Muscle layer of colon (tissue), 2 donors: Measurements from ENCODE around the gene MRPS27.
A peak's percentile ranks its signal among the peaks of the same experiment; 100 is the strongest.

ENCODE experiments used
- H3K27ac ChIP-seq: one replicate; pipeline ENCODE4 v1.7.0; 2013; ENCODE audit warnings: low read depth, mild to moderate bottlenecking, low read length, moderate library complexity
- H3K27me3 ChIP-seq, 2 donors: one replicate each; pipeline ENCODE4 v1.7.0; 2013; ENCODE audit warnings: low read length in 2 of 2, mild to moderate bottlenecking in 2 of 2; ENCODE audit not compliant: insufficient read depth in 2 of 2, control insufficient read depth in 1 of 2
- H3K36me3 ChIP-seq: one replicate; pipeline ENCODE4 v1.7.0; 2013; ENCODE audit warnings: mild to moderate bottlenecking, low read length; ENCODE audit not compliant: insufficient read depth
- H3K4me1 ChIP-seq: one replicate; pipeline ENCODE4 v1.7.0; 2013; ENCODE audit warnings: mild to moderate bottlenecking, low read length; ENCODE audit not compliant: insufficient read depth
- H3K4me3 ChIP-seq, 2 donors: one replicate each; pipeline ENCODE4 v1.7.0; 2013; ENCODE audit warnings: low read length in 2 of 2, low read depth in 1 of 2, mild to moderate bottlenecking in 1 of 2, moderate library complexity in 1 of 2
- H3K9ac ChIP-seq: one replicate; pipeline ENCODE4 v1.7.0; 2013; ENCODE audit warnings: low read length
- H3K9me3 ChIP-seq: one replicate; pipeline ENCODE4 v1.7.0; 2013; ENCODE audit warnings: mild to moderate bottlenecking, low read length
- donor health status: abdominal sarcoma.
- donor health status: Adenocarcinoma of cecum.

The MRPS27 gene

GRCh38 chr5:72319976-72320752 is at the start of gene MRPS27, which contains the start of gene PTCD2:
TSS of gene MRPS27 (minus strand) at chr5:72320240. CDS start at chr5:72320221, 19 bp downstream.
TSS of gene PTCD2 (plus strand) at chr5:72320373. CDS start at chr5:72320383, 10 bp downstream.
- peaks cover 13% of the 10 kb centered on the region for H3K4me1 ChIP-seq
- H3K27me3 ChIP-seq, result no peaks in the 10 kb centered on the region
- no peaks in the 10 kb centered on the region for H3K36me3 ChIP-seq
- H3K27ac ChIP-seq, result peak within 1 kb of the TSS; percentile 81
- peak within 1 kb of the TSS; percentile 96 for H3K9ac ChIP-seq
- no peaks in the 10 kb centered on the region for H3K9me3 ChIP-seq
- H3K4me3 ChIP-seq, result peak within 1 kb of the TSS; percentile 63 to 100

- no peaks in the 10 kb centered on the region for H3K36me3 ChIP-seq
- H3K4me1 ChIP-seq, result peaks cover 7% of the 10 kb centered on the region
- H3K27me3 ChIP-seq, result no peaks in the 10 kb centered on the region
- no peak overlapping the region for H3K9ac ChIP-seq
- no peak overlapping the region for H3K4me3 ChIP-seq
- H3K9me3 ChIP-seq, result no peaks in the 10 kb centered on the region
- no peak overlapping the region for H3K27ac ChIP-seq
These were observed 49.7 kb upstream of the MRPS27 start for GRCh38 chr5:72369711-72370110.

- no peaks in the 10 kb centered on the region for H3K36me3 ChIP-seq
- H3K27me3 ChIP-seq, result no peaks in the 10 kb centered on the region
- no peaks in the 10 kb centered on the region for H3K9me3 ChIP-seq
- no peak overlapping the region for H3K4me3 ChIP-seq
- no peak overlapping the region for H3K9ac ChIP-seq
- H3K4me1 ChIP-seq, result peaks cover 7% of the 10 kb centered on the region
- no peak overlapping the region for H3K27ac ChIP-seq
These were observed 49.3 kb upstream of the MRPS27 start for GRCh38 chr5:72369301-72369700.

GRCh38 chr5:72368271-72368670 is 48.2 kb upstream of the MRPS27 start:
- H3K27me3 ChIP-seq, result no peaks in the 10 kb centered on the region
- H3K36me3 ChIP-seq, result no peaks in the 10 kb centered on the region
- H3K27ac ChIP-seq, result no peak overlapping the region
- H3K4me1 ChIP-seq, result peaks cover 7% of the 10 kb centered on the region
- no peak overlapping the region for H3K4me3 ChIP-seq
- no peak overlapping the region for H3K9ac ChIP-seq
- H3K9me3 ChIP-seq, result no peaks in the 10 kb centered on the region

GRCh38 chr5:72366324-72366976 is 46.4 kb upstream of the MRPS27 start:
- H3K4me3 ChIP-seq, result no peak overlapping the region
- H3K27ac ChIP-seq, result no peak overlapping the region
- H3K27me3 ChIP-seq, result no peaks in the 10 kb centered on the region
- peaks cover 7% of the 10 kb centered on the region for H3K36me3 ChIP-seq
- H3K4me1 ChIP-seq, result peaks cover 7% of the 10 kb centered on the region
- no peaks in the 10 kb centered on the region for H3K9me3 ChIP-seq
- no peak overlapping the region for H3K9ac ChIP-seq

- peaks cover 13% of the 10 kb centered on the region for H3K36me3 ChIP-seq
- H3K9ac ChIP-seq, result no peak overlapping the region
- no peak overlapping the region for H3K27ac ChIP-seq
- no peaks in the 10 kb centered on the region for H3K9me3 ChIP-seq
- H3K4me3 ChIP-seq, result no peak overlapping the region
- H3K4me1 ChIP-seq, result peaks cover 7% of the 10 kb centered on the region
- H3K27me3 ChIP-seq, result no peaks in the 10 kb centered on the region
These were observed 44.9 kb upstream of the MRPS27 start for GRCh38 chr5:72364951-72365350.

- no peaks in the 10 kb centered on the region for H3K27me3 ChIP-seq
- H3K4me1 ChIP-seq, result peaks cover 7% of the 10 kb centered on the region
- H3K9me3 ChIP-seq, result no peaks in the 10 kb centered on the region
- no peak overlapping the region for H3K4me3 ChIP-seq
- peaks cover 20% of the 10 kb centered on the region for H3K36me3 ChIP-seq
- H3K27ac ChIP-seq, result no peak overlapping the region
- H3K9ac ChIP-seq, result no peak overlapping the region
These were observed 44.1 kb upstream of the MRPS27 start for GRCh38 chr5:72364171-72364570.

- Histone ChIP-seq H3K36me3 (peaks cover 23% of the 10 kb centered on the region), H3K4me3 (no peak overlapping the region), H3K4me1 (peaks cover 7% of the 10 kb centered on the region), H3K27me3 (no peaks in the 10 kb centered on the region), H3K9ac (no peak overlapping the region), H3K9me3 (no peaks in the 10 kb centered on the region), H3K27ac (no peak overlapping the region)
These were observed 43.2 kb upstream of the MRPS27 start for GRCh38 chr5:72363166-72363802.

GRCh38 chr5:72359886-72360285 is 39.8 kb upstream of the MRPS27 start:
- Histone ChIP-seq H3K4me3 (no peak overlapping the region), H3K9me3 (no peaks in the 10 kb centered on the region), H3K36me3 (peaks cover 23% of the 10 kb centered on the region)

GRCh38 chr5:72358925-72359324 is 38.9 kb upstream of the MRPS27 start:
- no peak overlapping the region for H3K4me3 ChIP-seq
- H3K27me3 ChIP-seq, result no peaks in the 10 kb centered on the region
- H3K36me3 ChIP-seq, result peaks cover 23% of the 10 kb centered on the region
- H3K9ac ChIP-seq, result no peak overlapping the region
- no peak overlapping the region for H3K27ac ChIP-seq
- no peaks in the 10 kb centered on the region for H3K9me3 ChIP-seq
- H3K4me1 ChIP-seq, result no peaks in the 10 kb centered on the region

More at GRCh38 chr5:72359886-72360285, 39.8 kb upstream of the MRPS27 start:
- no peaks in the 10 kb centered on the region for H3K4me1 ChIP-seq
- H3K27me3 ChIP-seq, result no peaks in the 10 kb centered on the region
- H3K27ac ChIP-seq, result no peak overlapping the region
- no peak overlapping the region for H3K9ac ChIP-seq

GRCh38 chr5:72356361-72356760 is 36.3 kb upstream of the MRPS27 start:
- no peak overlapping the region for H3K9ac ChIP-seq
- H3K27ac ChIP-seq, result no peak overlapping the region
- H3K4me1 ChIP-seq, result no peaks in the 10 kb centered on the region
- no peak overlapping the region for H3K4me3 ChIP-seq
- H3K27me3 ChIP-seq, result no peaks in the 10 kb centered on the region
- H3K36me3 ChIP-seq, result peaks cover 15% of the 10 kb centered on the region
- H3K9me3 ChIP-seq, result no peaks in the 10 kb centered on the region
